Limb (tissue), 2 donors: Measurements from ENCODE around the gene LPIN3.
A peak's percentile ranks its signal among the peaks of the same experiment; 100 is the strongest.
"Not testable (repeated sequence)": the region's sequence is repeated elsewhere in the genome, so short reads cannot be mapped to it uniquely, and the experiment has no call there.

Experiments
- DNase-seq, 2 donors: peaks; one replicate each; pipeline ENCODE4 v3.0.0-alpha.2; 2016; ENCODE audit errors: extremely low spot score in 2 of 2

The LPIN3 gene

GRCh38 chr20:41340327-41341055 is at the start of gene LPIN3:
LPIN3 (plus strand) TSS chr20:41340821; CDS start chr20:41345804, 4,983 bp downstream.
- DNase-seq, result peak; percentile 75 to 83

GRCh38 chr20:41293269-41294037 is 47.2 kb upstream of the LPIN3 start:
- DNase-seq, result no peak

GRCh38 chr20:41299899-41300298 is 40.7 kb upstream of the LPIN3 start:
- DNase-seq, result no peak

- no peak for DNase-seq
These were observed 40.2 kb upstream of the LPIN3 start for GRCh38 chr20:41300383-41300782.

GRCh38 chr20:41300886-41301285 is 39.7 kb upstream of the LPIN3 start:
- no peak for DNase-seq

- DNase-seq, result no peak
These were observed 36.6 kb upstream of the LPIN3 start for GRCh38 chr20:41304002-41304401.

- no peak for DNase-seq
These were observed 36.1 kb upstream of the LPIN3 start for GRCh38 chr20:41304424-41305079.

GRCh38 chr20:41306061-41306727 is 34.4 kb upstream of the LPIN3 start:
- no peak for DNase-seq

- no peak for DNase-seq
These were observed 33.6 kb upstream of the LPIN3 start for GRCh38 chr20:41307021-41307420.

- no peak for DNase-seq
These were observed 32.3 kb upstream of the LPIN3 start for GRCh38 chr20:41308290-41308711.

GRCh38 chr20:41308726-41309413 is 31.8 kb upstream of the LPIN3 start:
- no peak for DNase-seq

- DNase-seq, result no peak
These were observed 30.8 kb upstream of the LPIN3 start for GRCh38 chr20:41309817-41310216.

GRCh38 chr20:41312009-41312408 is 28.6 kb upstream of the LPIN3 start:
- not testable (repeated sequence) for DNase-seq

GRCh38 chr20:41314386-41314785 is 26.2 kb upstream of the LPIN3 start:
- no peak for DNase-seq

GRCh38 chr20:41316051-41316450 is 24.6 kb upstream of the LPIN3 start:
- no peak for DNase-seq

- DNase-seq, result peak; percentile 42 to 89
These were observed 23.7 kb upstream of the LPIN3 start for GRCh38 chr20:41316602-41317545.

GRCh38 chr20:41317546-41318270 is 22.9 kb upstream of the LPIN3 start, which contains the start of gene ZHX3:
ZHX3 (minus strand) TSS chr20:41317731; CDS start chr20:41204916, 112,815 bp downstream.
- DNase-seq, result peak; percentile 98

- DNase-seq, result no peak
These were observed 22.4 kb upstream of the LPIN3 start for GRCh38 chr20:41318271-41318649.

- DNase-seq, result no peak
These were observed 20.2 kb upstream of the LPIN3 start for GRCh38 chr20:41320441-41320840.
